HepG2 (cell line): ENCODE measurements around the gene SETD1B. TPM values are rescaled to one million over a fixed set of nuclear protein-coding genes. Genes with fewer than 3 reads are reported as not detected.

ENCODE experiments used
- DDIT3 ChIP-seq: sonication (generic); formaldehyde crosslinking; IDR thresholded peaks from 2 replicates; pipeline ENCODE4 v1.4.0; 2020; ENCODE audit warnings: mild to moderate bottlenecking, missing genetic modification reagents
- DR1 ChIP-seq: sonication (generic); formaldehyde crosslinking; IDR thresholded peaks from 2 replicates; pipeline ENCODE4 v1.8.0; 2021; ENCODE audit warnings: mild to moderate bottlenecking, missing genetic modification reagents, inconsistent platforms
- HMGXB4 ChIP-seq, 2 experiments: sonication (generic) in 1 of 2; formaldehyde crosslinking in 1 of 2; IDR thresholded peaks; 2 replicates each; pipeline versions ENCODE4 v1.4.0 to v1.6.1; 2018 to 2020; ENCODE audit warnings: missing genetic modification reagents in 2 of 2, borderline replicate concordance in 1 of 2, low read depth in 1 of 2, mild to moderate bottlenecking in 1 of 2, missing biosample characterization in 1 of 2
- HOXA5 ChIP-seq: sonication (generic); formaldehyde crosslinking; IDR thresholded peaks from 2 replicates; pipeline ENCODE4 v1.4.0; 2020; ENCODE audit warnings: missing genetic modification reagents
- IKZF1 ChIP-seq: fragments of 450-650 bp; IDR thresholded peaks from 2 replicates; pipeline ENCODE4 v1.7.1; 2016
- KAT7 ChIP-seq: IDR thresholded peaks from 2 replicates; pipeline ENCODE4 v1.6.1; 2018; ENCODE audit warnings: borderline replicate concordance, missing compliant biosample characterization
- KDM2A ChIP-seq: sonication (generic); formaldehyde crosslinking; IDR thresholded peaks from 2 replicates; pipeline ENCODE4 v1.4.0; 2020; ENCODE audit warnings: low read depth, missing genetic modification reagents, borderline replicate concordance
- KDM5B ChIP-seq: sonication (generic); formaldehyde crosslinking; IDR thresholded peaks from 2 replicates; pipeline ENCODE4 v1.4.0; 2020; ENCODE audit warnings: missing genetic modification reagents, mild to moderate bottlenecking, borderline replicate concordance
- KLF11 ChIP-seq: IDR thresholded peaks from 2 replicates; pipeline ENCODE4 v1.6.1; 2016; ENCODE audit warnings: missing compliant biosample characterization
- MEF2D ChIP-seq: sonication (generic); formaldehyde crosslinking; IDR thresholded peaks from 2 replicates; pipeline ENCODE4 v1.5.1; 2020; ENCODE audit warnings: mild to moderate bottlenecking, missing genetic modification reagents
- MLLT10 ChIP-seq: sonication (generic); formaldehyde crosslinking; IDR thresholded peaks from 2 replicates; pipeline ENCODE4 v1.4.0; 2020; ENCODE audit warnings: missing genetic modification reagents
- MTERF4 ChIP-seq: sonication (generic); formaldehyde crosslinking; IDR thresholded peaks from 2 replicates; pipeline ENCODE4 v1.8.0; 2023; ENCODE audit warnings: mild to moderate bottlenecking, missing genetic modification reagents
- POLR2A ChIP-seq, 2 experiments: IDR thresholded peaks; 2 replicates each; pipeline ENCODE4 v1.6.1; 2011; ENCODE audit warnings: low read depth in 2 of 2, low read length in 2 of 2, mild to moderate bottlenecking in 1 of 2, moderate library complexity in 1 of 2; ENCODE audit not compliant: insufficient read depth in 1 of 2
- SNAPC4 ChIP-seq: sonication (generic); formaldehyde crosslinking; IDR thresholded peaks from 2 replicates; pipeline ENCODE4 v1.4.0; 2020; ENCODE audit warnings: mild to moderate bottlenecking, missing genetic modification reagents
- SNRNP70 ChIP-seq: fragments of 200-400 bp; formaldehyde crosslinking; IDR thresholded peaks from 2 replicates; pipeline ENCODE4 v1.6.1; 2017; ENCODE audit warnings: mild to moderate bottlenecking, low read depth, low read length, moderate library complexity
- TFAP4 ChIP-seq: sonication (generic); IDR thresholded peaks from 2 replicates; pipeline ENCODE4 v1.6.1; 2016; ENCODE audit warnings: low read depth, borderline replicate concordance
- U2AF1 ChIP-seq: fragments of 200-400 bp; formaldehyde crosslinking; optimal IDR thresholded peaks from 2 replicates; pipeline ENCODE3; 2017; ENCODE audit warnings: mild to moderate bottlenecking, low read depth, low read length
- ZBTB20 ChIP-seq: sonication (generic); formaldehyde crosslinking; IDR thresholded peaks from 2 replicates; pipeline ENCODE4 v1.8.1; 2023; ENCODE audit warnings: missing genetic modification reagents, low read depth, mild to moderate bottlenecking, borderline replicate concordance
- ZNF331 ChIP-seq: sonication (generic); formaldehyde crosslinking; IDR thresholded peaks from 2 replicates; pipeline ENCODE4 v1.4.0; 2020; ENCODE audit warnings: missing genetic modification reagents
- ZSCAN12 ChIP-seq: sonication (generic); formaldehyde crosslinking; IDR thresholded peaks from 2 replicates; pipeline ENCODE4 v1.9.0; 2021; ENCODE audit warnings: mild to moderate bottlenecking, missing genetic modification reagents
- polyA plus RNA-seq, 8 experiments: library from polyadenylated mRNA; depleted of rRNA in 3 of 8; stranded (reverse) in 7 of 8; unstranded in 1 of 8; fragments of >200 nt; fragmentation: Illumina TruSeq in 4 of 8; extraction: Trizol in 4 of 8; gene quantifications; 2 replicates each; pipeline versions ENCODE4 v1.2.1 to v1.2.3, GENCODE V29; 2011 to 2016; ENCODE audit warnings: low read depth in 4 of 8, missing spikeins in 1 of 8, mixed read lengths in 1 of 8; ENCODE audit not compliant: insufficient read depth in 1 of 8
- total RNA-seq, 5 experiments: library from RNA; depleted of rRNA; stranded (reverse); fragments of >200 nt; fragmentation: Illumina TruSeq; extraction: Trizol; gene quantifications; 2 replicates each; pipeline ENCODE4 v1.2.3, GENCODE V29; 2016; ENCODE audit warnings: low read depth in 1 of 5

Gene SETD1B
- total and polyA plus RNA-seq, 2 of the 13 experiments (the other 11 are each of a cell fraction or from before 2014, with no cell fraction given), result 1.1 to 1.4 TPM

GRCh38 chr12:121802843-121803698, 738 bp upstream of the SETD1B start (continued):
- TF ChIP-seq TFAP4 (no peak), MLLT10 (CRISPR knock-in tag) (no peak), U2AF1 (peak; percentile 78), DDIT3 (no peak), MEF2D (peak; percentile 20; the same call in 1 of the 2 replicates), KDM5B (CRISPR knock-in tag) (peak; percentile 56; the same call in 1 of the 2 replicates), KDM2A (CRISPR knock-in tag) (peak; percentile 70; the same call in 1 of the 2 replicates), MTERF4 (CRISPR knock-in tag) (no peak), IKZF1 (no peak), HMGXB4 (CRISPR knock-in tag; IDR thresholded peaks at IDR 0.05; ENCODE audit: borderline replicate concordance in 1 of 2, low read depth in 1 of 2) (peak; percentile 46; a peak in 1 of 4 replicates), KLF11 (CRISPR knock-in tag) (0 out of 2 replicates have a peak, but pooled peaks have one; percentile 12), ZSCAN12 (0 out of 2 replicates have a peak, but pooled peaks have one; percentile 13), DR1 (CRISPR knock-in tag) (peak; percentile 94), POLR2A (IDR thresholded peaks at IDR 0.05; ENCODE audit: insufficient read depth in 1 of 2, low read depth in 2 of 2, low read length in 2 of 2) (peak in 1 of 2 experiments; percentile 97; a peak in 2 of 4 replicates), HOXA5 (peak; percentile 41; the same call in 1 of the 2 replicates), SNRNP70 (no peak), ZNF331 (peak; percentile 57), ZBTB20 (peak; percentile 48; the same call in 1 of the 2 replicates), KAT7 (CRISPR knock-in tag) (peak; percentile 35; the same call in 1 of the 2 replicates), SNAPC4 (CRISPR knock-in tag) (no peak)
